DMS79 (cell line): Measurements from ENCODE around the gene ANO1.

ENCODE experiments used
- DNase-seq: peaks from one replicate; lab custom pipeline; 2025; lab: John Stamatoyannopoulos, UW

Gene ANO1

DNA sequence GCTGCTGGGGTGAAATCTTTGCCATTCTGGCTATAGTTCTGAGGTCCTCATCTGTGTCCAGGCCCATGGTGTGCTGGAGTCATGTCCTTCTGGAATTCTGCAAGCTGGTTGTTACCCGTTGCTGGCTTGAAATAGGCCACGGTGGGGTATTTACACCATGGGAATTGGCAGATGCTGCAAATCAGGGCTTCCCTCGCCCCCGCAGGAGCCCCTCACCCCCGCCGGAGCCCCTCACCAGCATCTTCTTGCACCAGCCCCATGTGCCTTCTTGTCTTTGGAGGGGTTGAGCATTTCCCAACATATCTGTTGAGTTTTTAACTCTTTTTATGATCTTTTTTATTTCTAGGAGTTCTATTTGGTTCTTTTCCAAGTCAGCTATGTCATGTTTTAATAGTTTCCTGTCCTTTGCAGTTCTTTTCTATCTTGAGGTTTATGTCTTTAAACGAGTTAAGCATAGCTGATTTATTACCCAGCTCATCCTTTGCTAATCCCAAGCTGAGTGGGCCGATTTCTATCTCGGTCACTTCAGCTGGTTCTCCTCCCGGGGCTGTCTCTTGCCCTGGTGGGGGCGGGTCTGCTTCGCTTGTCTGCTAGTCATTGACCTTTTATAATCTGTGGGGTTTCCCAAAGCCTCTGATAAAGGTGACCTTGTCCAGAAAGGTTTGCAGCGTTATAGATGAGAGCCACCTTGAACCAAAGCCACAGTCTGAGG, 17.6 kb downstream of the ANO1 start:
- DNase-seq, result no peak

GRCh38 chr11:70097783-70098563, 19.9 kb downstream of the ANO1 start:
- DNase-seq, result no peak

DNA sequence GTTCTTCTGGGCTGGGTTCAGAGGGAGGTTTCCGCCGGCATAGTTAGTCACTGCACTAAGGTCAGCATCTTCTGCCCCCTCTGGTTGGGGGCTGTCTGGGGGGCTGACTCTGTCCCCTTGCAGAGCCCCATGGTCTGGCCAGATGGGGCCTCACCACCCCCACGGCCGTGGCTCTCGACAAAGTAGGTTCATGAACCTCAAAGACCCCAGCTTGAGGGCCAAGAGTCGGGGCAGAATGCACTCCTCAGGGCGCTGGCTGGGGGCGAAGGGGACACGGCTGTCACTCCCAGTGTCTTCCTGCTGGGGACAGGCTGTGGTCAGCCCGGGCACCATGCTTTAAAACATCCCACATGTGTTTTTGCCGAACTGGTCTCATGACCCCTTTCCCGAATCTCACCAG, 20.8 kb downstream of the ANO1 start:
- DNase-seq, result no peak

GRCh38 chr11:70099578-70100279, 21.6 kb downstream of the ANO1 start:
- DNase-seq, result no peak

- DNase-seq, result no peak
Observed at GRCh38 chr11:70100280-70100603, 22.1 kb downstream of the ANO1 start.

- DNase-seq, result no peak
Observed at GRCh38 chr11:70100791-70101190, 22.7 kb downstream of the ANO1 start.

GRCh38 chr11:70103256-70103975, 25.3 kb downstream of the ANO1 start:
- no peak for DNase-seq

DNA sequence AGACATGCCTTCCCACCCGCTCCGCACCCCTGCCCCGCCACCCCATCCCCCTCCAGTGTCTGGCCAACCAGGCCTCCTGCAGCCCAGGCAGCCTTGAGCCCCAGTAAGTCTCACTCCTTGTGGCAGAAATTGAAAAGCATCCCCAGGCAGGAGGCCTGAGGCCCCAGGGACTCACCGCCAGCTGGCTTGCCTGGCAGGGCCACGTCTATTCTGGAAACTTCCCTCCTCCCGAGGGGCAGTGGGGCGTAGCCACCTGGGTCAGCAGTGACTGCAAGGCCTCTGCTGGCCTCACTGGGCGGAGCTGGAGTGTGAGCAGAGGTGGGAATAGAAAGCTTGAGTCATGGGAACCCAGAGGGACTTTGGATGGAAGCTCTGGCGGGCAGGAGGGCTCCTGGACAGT, 26.3 kb downstream of the ANO1 start:
- no peak for DNase-seq

- DNase-seq, result no peak
Observed at GRCh38 chr11:70104961-70105360, 26.8 kb downstream of the ANO1 start.

DNA sequence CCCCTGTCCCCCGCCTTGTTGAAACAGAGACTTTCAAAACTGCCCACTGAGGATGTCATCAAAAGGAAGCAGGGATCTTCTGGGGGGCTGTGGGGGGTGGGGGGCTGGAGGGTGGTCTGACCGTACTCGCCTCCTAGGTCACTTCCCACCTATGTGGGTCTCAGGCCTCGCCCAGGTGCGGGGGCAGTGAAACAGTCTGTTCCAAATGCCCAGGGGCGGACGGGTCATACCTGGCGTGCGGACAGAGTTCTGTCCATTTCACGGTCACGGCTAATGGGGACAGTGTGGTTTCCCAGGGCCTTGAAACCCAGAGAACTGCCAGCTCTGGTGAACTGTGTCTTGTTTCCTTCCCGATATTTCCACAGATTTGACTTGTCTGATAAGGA, 27.2 kb downstream of the ANO1 start:
- no peak for DNase-seq

- DNase-seq, result no peak
Observed at GRCh38 chr11:70105755-70106571, 27.8 kb downstream of the ANO1 start.

GRCh38 chr11:70106757-70107156, 28.6 kb downstream of the ANO1 start:
- DNase-seq, result no peak

GRCh38 chr11:70107191-70107590, 29.1 kb downstream of the ANO1 start:
- DNase-seq, result no peak

DNA sequence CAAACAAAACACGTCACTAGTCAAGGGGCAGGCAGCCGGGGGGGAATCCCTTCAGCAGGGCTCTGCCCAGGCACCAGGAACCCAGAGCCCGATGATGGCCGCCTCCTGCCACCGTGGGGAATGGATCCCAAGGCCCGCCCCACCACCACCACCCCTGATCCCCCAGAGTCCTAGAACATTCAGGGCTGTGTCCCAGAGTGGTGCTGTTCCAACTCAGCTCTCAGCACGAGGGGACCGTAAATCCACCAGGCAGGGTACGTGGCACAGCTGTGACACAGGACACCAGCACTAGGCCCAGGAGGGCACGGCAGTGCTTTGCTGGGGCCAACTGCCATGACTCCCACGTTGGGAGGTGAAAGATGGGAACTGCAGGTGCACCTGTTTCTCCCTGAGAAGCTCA, 29.6 kb downstream of the ANO1 start:
- no peak for DNase-seq

- DNase-seq, result no peak
Observed at GRCh38 chr11:70108250-70108649, 30.1 kb downstream of the ANO1 start.

GRCh38 chr11:70109006-70109405, 30.9 kb downstream of the ANO1 start:
- DNase-seq, result no peak

- DNase-seq, result no peak
Observed at GRCh38 chr11:70109903-70110302, 31.8 kb downstream of the ANO1 start.

GRCh38 chr11:70110538-70111055, 32.5 kb downstream of the ANO1 start:
- no peak for DNase-seq

DNA sequence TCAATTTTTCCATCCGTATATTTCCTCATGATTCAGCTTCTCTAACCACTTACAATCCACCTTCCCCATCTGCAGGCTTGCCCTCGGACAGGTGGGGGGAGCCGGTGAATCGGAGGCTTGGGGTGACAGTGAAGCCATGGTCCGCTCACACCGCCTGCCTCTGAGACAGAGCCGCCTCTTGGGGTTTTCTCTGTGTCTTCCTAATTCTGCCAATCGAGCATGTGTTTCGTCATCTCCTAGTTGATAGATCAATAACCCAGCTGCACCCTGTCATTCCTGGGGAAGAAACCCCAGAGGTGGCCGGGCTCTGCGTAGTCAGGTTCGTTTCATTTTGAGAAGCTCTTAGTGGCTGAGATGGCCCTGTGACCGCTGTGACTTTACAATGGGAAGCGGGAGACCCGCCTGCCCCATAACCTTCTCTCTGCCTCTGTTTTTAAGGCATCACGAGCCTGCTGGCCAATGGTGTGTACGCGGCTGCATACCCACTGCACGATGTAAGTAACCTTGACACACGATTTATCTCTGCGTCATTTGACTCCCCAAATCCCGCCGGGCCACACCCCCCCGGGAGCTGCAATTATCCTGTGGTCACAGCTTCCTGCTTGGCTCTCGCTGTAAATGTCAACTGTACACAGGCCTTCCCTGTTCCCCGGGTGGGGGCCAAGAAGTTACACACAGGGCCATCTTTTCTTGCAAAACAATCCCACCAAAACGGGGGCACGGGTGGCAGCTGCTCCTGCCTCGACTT, 33.3 kb downstream of the ANO1 start:
- DNase-seq, result peak; percentile 12

- DNase-seq, result no peak
Observed at GRCh38 chr11:70112017-70112434, 33.9 kb downstream of the ANO1 start.

DNA sequence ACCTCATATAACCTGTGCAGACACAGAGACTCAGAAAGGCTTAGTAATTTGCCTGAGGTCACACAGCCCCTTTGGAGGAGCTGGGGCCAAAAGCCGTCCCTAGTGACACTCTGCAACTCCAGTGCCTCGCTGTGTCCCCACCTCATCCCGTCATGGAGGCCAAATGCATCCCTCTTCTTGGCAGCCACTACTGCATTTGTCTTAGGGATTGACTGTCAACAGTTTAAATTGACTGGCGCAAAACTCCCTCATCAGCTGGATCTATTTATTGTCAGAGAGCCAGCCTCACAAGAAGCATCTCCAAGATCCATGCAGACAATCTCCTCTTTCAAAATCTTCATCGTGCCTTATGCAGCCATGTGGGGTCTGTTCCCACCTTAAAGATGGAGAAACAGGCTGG, 35.7 kb downstream of the ANO1 start:
- no peak for DNase-seq
